Lung microvascular endothelial cell (primary cell): ENCODE results near the gene UQCC3. TPM values are rescaled to one million over a fixed set of nuclear protein-coding genes. Genes with fewer than 3 reads are reported as not detected.
A peak's percentile ranks its signal among the peaks of the same experiment; 100 is the strongest.
"Not testable (repeated sequence)": the region's sequence is repeated elsewhere in the genome, so short reads cannot be mapped to it uniquely, and the experiment has no call there.

Experiments used
- DNase-seq, 2 donors: peaks; one replicate each; pipeline versions ENCODE4 v3.0.0 to v3.0.0-alpha.2; 2010; ENCODE audit warnings: low read depth in 2 of 2
- total RNA-seq: library from RNA; depleted of rRNA; stranded (reverse); fragments of >200 nt; gene quantifications from 2 replicates; pipeline ENCODE4 v1.2.1, GENCODE V29; 2014

UQCC3 gene, protein sequence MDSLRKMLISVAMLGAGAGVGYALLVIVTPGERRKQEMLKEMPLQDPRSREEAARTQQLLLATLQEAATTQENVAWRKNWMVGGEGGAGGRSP
- total RNA-seq: 8.3 and 9.9 TPM in 2 replicates

DNA sequence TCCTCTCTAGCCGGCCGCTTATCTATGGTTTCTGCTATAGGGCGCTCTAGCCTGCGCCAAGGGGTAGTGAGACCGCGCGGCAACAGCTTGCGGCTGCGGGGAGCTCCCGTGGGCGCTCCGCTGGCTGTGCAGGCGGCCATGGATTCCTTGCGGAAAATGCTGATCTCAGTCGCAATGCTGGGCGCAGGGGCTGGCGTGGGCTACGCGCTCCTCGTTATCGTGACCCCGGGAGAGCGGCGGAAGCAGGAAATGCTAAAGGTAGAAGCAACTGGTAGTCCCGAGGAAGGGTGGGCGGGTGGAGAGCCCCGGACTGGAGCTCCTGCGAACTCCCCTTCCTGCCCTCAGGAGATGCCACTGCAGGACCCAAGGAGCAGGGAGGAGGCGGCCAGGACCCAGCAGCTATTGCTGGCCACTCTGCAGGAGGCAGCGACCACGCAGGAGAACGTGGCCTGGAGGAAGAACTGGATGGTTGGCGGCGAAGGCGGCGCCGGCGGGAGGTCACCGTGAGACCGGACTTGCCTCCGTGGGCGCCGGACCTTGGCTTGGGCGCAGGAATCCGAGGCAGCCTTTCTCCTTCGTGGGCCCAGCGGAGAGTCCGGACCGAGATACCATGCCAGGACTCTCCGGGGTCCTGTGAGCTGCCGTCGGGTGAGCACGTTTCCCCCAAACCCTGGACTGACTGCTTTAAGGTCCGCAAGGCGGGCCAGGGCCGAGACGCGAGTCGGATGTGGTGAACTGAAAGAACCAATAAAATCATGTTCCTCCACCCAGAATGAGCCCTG is at the start of gene UQCC3, which contains the start of gene LBHD1:
Gene UQCC3 (plus strand): TSS at position 66 of the 782 bp plus-strand sequence. CDS start 73 bp downstream, at position 139.
Gene LBHD1 (minus strand): TSS at position 660 of the 782 bp plus-strand sequence. CDS start 2,236 bp downstream, outside the sequence.
- DNase-seq: peak; percentile 87 to 92

DNA sequence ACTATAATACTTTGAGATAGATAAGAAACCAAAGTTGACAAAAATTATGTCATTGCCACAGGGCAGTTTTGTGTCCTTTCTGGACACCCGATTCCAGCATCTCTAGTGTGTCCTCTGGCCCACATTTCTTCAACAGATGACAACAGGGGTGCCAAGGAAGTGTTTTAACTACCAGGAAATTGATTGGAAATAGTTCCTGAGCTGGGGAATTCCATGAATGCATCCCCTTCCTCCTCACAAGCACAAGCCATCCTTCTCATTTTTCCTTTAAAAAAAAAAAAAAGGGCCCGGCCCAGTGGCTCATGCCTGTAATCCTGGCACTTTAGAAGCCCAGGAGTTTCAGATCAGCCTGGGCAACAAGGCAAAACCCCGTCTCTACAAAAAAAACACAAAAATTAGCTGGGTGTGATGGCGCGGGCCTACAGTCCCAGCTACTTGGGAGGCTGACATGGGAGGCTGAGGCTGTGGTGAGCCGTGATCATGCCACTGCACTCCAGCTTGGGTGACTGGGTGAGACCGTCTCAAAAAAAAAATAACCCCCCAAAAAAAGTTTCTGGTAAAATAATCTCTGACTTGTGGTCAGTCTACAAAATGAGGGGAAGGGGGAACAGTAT is 48.9 kb upstream of the UQCC3 start:
- peak in 1 of 2 donors; percentile 42 for DNase-seq

GRCh38 chr11:62627713-62628112 is 43.8 kb upstream of the UQCC3 start:
- peak in 1 of 2 donors; percentile 28 for DNase-seq

- DNase-seq: no peak
These were observed 39.0 kb upstream of the UQCC3 start for GRCh38 chr11:62632492-62632891.

DNA sequence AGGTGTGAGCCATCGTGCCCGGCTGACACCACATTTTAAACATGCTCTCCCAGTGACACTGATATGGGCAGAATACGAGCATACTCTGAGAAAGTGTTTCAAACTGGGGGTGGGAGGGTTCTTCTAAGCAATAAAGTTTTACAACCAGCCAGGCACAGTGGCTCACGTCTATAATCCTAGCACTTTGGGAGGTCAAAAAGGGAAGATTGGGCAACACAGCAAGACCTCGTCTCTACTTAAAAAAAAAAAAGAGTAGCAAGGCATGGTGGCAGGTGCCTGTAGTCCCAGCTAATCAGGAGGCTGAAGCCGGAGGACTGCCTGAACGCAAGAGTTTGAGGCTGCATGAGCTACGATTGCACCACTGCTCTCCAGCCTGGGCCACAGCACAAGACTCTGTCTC is 27.3 kb upstream of the UQCC3 start:
- no peak for DNase-seq

GRCh38 chr11:62645671-62645945 is 25.9 kb upstream of the UQCC3 start:
- no peak for DNase-seq

- DNase-seq: peak; percentile 98 to 99
These were observed 25.3 kb upstream of the UQCC3 start, which contains the start of gene GANAB for GRCh38 chr11:62645946-62646824. Gene GANAB, minus strand, starts transcription at chr11:62646613. Its CDS starts 14 bp downstream, at chr11:62646599.

DNA sequence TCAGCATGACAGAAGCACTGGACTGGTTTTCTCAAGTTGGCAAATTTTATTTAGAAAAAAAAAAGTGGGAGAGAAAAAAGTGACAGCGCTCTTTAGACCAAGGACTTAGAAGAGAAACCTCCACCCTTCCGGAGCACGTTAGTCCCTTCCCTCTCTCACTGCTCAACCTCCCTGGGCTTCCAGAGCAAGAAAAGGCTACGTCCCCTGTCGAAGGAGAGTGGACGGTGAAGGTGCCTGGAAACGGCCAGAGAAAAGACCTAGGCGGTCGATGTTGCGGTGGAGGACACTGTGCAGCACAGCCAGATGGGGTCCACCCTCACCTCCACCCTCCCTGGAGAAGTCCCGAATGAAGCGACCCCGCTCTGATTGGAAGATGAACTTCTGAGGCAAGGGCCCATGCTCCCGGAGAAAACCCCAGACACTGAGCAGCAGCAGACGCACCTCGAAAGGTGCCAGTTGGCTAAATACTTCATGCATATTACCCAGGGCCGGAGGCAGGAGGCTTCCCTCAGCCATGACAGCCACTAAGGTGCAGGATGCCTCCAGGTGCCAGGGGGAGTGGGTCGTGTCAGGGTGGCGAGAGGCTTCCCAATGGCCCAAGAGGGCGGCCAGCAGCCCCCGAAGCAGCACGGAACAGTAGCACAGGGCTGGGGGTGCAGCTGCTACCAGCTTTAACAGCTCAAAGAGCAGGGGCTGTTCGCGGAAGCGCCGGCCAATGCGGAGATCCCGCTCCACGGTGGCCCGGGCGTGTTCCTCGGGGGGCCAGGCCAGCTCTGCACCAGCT is 24.5 kb upstream of the UQCC3 start:
- DNase-seq: no peak

DNA sequence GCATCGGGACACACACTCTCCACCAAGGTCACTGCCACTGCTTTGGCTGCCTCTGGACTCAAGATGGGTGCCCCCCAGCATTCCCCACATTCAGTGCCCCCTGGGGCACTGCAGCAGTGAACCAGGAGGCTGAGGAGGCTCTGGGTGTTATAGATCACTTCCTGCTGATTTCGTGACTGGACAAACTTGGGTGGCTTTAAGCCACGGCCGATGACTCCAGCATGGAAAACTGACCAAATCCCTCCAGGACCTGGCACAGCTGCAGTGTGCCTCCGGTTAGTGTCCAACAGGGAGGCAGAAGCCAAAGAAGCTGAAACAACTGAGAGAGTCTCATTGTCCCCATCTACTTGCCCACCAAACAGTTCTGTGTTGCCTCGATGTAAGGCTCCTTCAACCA is 23.9 kb upstream of the UQCC3 start:
- DNase-seq: no peak

GRCh38 chr11:62648185-62648966 is 23.1 kb upstream of the UQCC3 start:
- DNase-seq: no peak

GRCh38 chr11:62648967-62649364 is 22.5 kb upstream of the UQCC3 start:
- no peak for DNase-seq

- DNase-seq: no peak
These were observed 22.0 kb upstream of the UQCC3 start for GRCh38 chr11:62649486-62649885.

- DNase-seq: not testable (repeated sequence)
These were observed 21.2 kb upstream of the UQCC3 start for GRCh38 chr11:62650283-62650682.

DNA sequence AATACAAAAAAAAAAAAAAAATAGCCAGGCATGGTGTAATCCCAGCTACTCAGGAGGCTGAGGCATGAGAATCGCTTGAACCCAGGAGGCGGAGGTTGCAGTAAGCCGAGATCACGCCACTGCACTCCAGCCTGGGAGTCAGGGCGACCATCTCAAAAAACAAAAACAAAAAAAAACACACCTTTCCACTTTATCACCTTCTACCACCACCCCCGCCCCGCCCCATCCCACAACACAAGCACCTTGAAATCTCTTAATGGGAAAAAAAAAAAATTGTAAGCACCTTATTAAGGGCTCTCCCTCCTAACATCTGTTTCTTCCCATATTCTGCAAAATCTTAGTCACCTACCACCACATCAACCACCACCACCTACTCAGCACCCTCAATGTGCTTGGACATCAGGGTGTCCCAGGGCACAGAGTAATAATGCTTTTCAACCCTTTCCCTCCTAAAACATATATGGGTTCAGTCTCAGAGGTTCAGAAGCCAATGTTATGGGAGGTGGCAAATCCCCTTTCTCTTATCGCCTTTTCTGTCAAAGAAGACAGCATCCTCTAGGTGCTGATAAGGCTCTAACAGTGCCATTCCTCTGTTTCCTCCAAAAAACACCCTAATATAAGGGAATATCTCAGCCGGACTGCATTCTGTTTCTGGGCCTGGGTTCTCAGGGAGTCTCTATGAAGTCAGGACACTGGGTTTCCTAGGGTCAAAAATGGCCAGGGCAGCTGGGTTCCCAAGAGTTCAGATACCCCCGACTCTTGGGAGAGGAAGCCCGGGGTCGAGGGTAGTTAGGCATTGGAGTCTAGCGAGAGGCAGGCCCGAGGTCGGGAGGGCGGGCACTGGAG is 19.1 kb upstream of the UQCC3 start:
- no peak for DNase-seq

GRCh38 chr11:62654297-62654696 is 17.2 kb upstream of the UQCC3 start:
- DNase-seq: no peak

GRCh38 chr11:62656796-62657429 is 14.6 kb upstream of the UQCC3 start:
- no peak for DNase-seq

DNA sequence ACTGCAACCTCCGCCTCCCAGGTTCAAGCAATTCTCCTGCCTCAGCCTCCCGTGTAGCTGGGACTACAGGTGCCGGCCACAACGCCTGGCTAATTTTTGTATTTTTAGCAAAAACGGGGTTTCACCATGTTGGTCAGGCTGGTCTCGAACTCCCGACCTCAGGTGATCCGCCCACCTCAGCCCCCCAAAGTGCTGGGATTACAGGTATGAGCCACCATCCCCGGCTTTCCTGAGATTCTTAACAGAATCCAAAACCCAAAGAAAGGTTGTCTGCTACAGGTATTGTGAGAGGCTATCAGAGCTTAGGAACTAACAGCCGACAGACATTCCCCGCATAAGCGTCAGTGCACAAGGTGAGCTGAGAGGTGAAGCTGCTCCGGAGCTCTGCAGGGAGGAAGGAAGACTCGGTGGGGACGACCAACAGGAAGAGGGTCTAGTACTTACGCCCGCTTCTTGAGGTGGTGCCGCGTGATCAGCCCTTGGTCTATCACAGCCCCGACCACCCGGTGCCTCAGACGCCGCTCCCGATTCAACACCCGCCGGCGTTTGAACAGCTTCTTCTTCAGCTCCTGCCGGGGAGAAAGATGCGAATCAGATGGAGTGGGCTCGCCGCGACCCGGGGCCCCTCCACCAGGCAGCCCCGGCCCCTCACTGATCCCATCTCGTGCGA is 6.9 kb upstream of the UQCC3 start:
- DNase-seq: peak; percentile 55 to 58

GRCh38 chr11:62665075-62665598 is 6.3 kb upstream of the UQCC3 start, which contains the start of the genes C11orf98 and CSKMT:
Gene C11orf98, minus strand, starts transcription at chr11:62665210. Its CDS starts 41 bp downstream, at chr11:62665169.
Gene CSKMT, plus strand, starts transcription at chr11:62665312. Its CDS starts 568 bp downstream, at chr11:62665880.
- peak; percentile 93 to 95 for DNase-seq
